NT2/D1 (cell line): ENCODE measurements around the gene RUNX2.

Experiments
- SUZ12 ChIP-seq: IDR thresholded peaks from 2 replicates; pipeline ENCODE4 v1.6.1; 2011; ENCODE audit not compliant: insufficient read length, insufficient read depth; ENCODE audit errors: extremely low read depth
- YY1 ChIP-seq: IDR thresholded peaks from 2 replicates; pipeline ENCODE4 v1.6.1; 2011; ENCODE audit not compliant: insufficient read length, insufficient read depth
- ZNF274 ChIP-seq: IDR thresholded peaks from 2 replicates; pipeline ENCODE4 v1.6.1; 2011; ENCODE audit warnings: mild to moderate bottlenecking, low read depth, low read length

DNA sequence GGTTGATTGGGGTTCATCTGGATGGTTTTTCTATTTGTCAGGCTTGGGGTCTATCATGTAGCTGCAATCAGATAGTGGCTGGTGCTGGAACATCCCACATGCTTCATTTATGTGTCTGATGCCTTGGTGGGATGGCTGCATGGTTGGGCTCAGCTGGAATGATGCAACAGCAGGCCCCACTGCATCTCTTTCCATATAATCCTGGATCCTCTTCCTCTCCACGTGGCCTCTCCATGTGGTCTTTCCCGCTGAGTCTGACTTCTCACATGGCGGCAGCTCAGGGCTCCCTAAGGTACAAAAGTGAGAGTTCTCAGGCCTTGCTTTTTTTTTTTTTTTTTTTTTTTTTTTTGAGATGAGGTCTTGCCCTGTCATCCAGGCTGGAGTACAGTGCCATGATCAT is 114.6 kb downstream of the RUNX2 start:
- TF ChIP-seq YY1 (no peak), ZNF274 (no peak), SUZ12 (no peak)
